Activated CD4-positive, CD25-positive, alpha-beta regulatory T cell (primary cell): ENCODE measurements around the gene ATXN2.
"Not testable (repeated sequence)": the region's sequence is repeated elsewhere in the genome, so short reads cannot be mapped to it uniquely, and the experiment has no call there.

Experiments
- DNase-seq, 4 experiments: peaks; one replicate each; lab custom pipeline; 2025; lab: John Stamatoyannopoulos, UW

The ATXN2 gene

DNA sequence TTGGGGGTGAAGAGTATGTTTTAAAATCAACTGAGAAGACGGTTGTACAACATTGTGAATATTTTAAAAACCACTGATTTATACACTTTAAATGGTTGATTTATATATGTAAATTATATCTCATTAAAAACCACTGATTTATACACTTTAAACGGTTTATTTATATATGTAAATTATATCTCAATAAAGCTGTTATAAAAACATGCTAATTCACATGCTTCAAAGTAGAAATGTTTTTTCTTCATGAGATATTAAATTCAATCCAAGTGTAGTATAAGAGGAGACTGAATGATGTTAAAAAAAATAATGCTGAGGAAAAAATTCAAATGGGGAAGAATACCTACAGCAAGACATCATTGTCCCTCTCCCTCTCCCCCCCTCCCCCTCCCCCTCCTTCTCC, 92.9 kb downstream of the ATXN2 start:
- DNase-seq, result no peak

DNA sequence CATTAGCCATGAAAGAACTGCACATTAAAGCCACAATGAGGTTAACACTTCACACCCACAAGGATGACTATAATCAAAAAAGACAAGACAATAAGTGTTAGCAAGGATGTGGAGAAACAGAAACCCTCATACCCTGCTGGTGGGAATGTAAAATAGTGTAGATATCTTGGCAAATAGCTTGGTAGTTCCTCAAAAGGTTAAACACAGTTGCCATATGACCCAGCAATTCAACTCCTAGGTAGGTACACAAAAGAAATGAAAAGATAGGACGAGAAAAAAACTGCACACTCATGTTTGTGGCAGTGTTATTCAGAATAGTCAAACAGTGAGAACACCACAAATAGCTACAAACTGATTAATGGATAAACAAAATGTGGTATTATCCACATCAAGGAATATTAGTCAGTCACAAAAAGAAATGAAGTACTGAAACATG, 93.5 kb downstream of the ATXN2 start:
- no peak for DNase-seq

DNA sequence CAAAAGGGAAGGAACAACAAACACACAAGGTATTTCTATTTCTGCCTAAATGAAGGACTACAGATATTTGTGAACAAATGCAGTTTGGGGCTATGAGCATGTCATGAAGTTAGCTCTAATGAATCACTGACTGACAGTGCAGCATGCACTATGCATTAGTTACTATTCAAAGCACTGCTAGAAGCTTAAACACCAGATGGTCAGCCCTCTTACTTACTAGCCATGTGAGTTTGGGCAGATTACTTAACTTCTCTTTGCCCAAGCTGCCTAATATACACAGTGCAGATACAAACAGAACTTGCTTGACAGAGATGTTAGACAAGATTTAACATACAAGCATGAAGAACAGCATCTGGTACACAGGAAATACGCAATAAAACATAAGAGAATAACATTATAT, 96.0 kb downstream of the ATXN2 start:
- DNase-seq, result no peak

DNA sequence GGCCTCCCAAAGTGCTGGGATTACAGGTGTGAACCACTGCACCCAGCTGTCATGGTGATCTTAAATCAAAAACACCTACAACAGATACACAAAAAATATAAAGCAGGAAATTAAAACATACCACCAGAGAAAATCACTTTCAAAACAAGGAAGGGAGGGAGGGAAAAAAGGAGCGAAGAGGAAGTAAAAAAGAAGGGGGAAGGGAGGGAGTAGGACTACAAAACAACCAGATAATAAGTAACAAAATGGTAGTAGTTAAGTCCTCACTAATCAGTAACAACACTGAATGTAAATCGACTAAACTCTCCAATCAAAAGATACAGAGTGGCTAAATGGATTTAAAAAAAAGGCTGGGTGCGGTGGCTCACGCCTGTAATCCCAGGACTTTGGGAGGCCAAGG, 104.4 kb downstream of the ATXN2 start:
- DNase-seq, result no peak

DNA sequence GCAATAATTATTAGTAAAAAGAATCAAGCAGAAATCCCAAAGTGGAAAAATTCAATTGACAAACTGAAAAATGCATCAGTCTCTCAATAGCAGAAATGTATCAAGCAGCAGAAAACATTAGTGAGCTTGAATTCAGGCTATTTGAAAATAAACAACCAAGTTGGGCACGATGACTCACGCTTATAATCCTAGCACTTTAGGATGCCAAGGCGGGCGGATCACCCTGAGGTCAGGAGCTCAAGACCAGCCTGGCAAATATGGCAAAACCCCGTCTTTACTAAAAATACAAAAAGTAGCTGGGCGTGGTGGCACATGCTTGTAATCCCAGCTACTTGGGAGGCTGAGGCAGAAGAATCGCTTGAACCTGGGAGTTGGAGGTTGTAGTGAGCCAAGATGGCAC, 106.1 kb downstream of the ATXN2 start:
- not testable (repeated sequence) for DNase-seq

DNA sequence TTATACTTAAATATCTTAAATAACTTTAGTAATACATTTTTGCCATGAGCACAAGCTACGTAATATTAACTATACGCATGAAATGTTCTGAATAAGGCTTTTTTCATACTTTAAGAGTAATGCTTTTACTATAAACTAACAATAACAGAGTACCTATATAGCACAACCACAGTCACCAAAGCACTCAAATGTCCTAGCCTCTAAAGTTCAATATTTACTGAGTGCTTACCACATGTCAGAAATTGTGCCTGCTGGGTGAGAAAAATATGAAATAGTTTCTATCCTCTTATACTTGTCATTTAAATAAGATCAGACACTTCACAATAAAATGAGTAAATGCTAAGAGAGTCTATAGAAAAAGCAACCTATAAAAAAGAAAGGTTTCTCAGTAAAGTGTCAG, 110.3 kb downstream of the ATXN2 start:
- DNase-seq, result no peak

DNA sequence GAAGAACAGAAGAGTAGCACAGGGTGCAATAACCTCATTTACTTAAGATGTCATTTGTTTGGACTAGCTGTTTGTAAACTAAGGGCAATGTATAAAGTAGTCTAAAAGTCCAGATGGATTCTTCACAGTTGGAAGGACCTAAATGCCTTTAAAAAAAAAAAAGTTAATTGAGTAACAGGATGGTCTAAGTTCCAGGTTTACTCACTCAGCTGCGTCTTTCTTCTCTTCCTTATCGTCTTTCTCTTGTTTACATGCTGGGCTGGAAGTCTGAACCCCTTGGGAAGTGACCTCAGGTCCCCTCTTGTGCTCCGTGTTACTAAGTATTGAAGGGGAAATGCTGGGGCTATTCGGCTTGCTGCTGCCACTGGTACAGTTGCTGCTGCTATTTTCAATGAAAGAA, 110.8 kb downstream of the ATXN2 start:
- DNase-seq, result no peak

DNA sequence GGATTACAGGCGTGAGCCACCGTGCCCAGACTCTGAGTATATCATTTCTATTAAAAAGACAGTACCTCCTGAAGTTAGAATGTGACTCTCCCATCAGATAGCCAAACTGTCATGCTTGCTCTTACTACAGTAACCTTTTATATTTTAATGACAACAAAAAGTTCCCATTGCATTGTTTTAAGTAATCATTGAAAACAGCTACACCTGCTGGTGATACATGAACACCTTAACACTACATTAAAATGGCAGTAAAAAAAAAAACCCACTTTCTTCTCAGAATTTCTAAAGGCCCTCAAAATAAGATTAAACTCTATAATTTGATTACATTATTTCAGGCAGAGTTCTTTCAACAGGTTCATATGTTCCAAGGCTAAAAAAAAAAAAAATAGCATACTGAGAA, 116.7 kb downstream of the ATXN2 start:
- no peak for DNase-seq

DNA sequence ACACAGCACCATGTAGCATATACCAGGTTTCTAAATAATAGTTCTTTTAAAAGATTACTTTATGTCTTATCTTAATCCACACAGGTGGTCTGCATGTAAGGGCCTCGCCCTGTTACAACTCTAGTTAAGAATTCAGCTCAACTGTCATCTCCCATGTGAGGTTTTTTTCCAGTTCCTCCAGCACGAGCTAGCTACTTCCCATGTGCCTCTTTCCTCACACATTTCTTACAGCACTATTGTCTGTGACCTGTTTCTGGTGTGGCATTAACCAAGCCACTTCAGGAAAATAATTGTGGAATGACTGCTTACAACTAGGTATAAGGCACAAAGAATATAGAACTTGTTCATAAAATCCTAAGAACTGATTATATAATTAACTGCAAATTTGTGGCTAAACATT, 127.9 kb downstream of the ATXN2 start:
- no peak for DNase-seq

DNA sequence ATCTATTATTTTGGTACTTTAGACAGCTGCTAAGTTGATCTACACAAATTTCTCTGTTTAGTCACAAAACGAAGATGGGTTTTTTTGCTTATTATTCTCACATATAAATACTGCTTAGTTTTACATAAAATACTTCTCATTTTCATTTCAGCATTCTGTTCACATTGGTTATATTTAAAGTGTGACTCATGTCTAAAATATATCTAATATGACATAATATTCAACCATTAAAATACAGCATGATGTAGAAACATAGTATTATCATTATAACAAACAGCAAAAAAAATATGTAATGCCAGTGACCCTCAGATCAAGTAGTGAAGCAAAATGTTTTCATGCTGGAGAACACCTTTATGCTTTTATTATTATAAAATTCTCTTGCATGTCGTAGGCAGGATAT, 129.7 kb downstream of the ATXN2 start:
- no peak for DNase-seq

DNA sequence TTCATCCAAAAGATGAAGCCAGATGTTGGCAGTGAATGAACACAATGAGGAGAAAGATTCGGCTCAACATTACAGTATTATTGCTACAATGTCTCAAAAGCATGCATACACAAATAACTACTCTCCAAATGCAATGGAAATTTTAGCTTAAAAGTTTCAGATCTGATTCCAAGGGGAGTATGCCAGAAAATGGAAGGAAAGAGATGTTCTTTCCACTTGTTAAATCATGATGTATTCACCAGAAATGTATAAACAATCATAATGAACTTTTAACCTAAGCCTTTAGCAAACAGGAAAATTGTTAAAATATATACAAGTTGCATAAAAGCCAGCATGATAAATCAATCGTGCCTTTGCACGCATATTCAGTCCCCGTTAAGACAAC, 131.3 kb downstream of the ATXN2 start:
- no peak for DNase-seq

DNA sequence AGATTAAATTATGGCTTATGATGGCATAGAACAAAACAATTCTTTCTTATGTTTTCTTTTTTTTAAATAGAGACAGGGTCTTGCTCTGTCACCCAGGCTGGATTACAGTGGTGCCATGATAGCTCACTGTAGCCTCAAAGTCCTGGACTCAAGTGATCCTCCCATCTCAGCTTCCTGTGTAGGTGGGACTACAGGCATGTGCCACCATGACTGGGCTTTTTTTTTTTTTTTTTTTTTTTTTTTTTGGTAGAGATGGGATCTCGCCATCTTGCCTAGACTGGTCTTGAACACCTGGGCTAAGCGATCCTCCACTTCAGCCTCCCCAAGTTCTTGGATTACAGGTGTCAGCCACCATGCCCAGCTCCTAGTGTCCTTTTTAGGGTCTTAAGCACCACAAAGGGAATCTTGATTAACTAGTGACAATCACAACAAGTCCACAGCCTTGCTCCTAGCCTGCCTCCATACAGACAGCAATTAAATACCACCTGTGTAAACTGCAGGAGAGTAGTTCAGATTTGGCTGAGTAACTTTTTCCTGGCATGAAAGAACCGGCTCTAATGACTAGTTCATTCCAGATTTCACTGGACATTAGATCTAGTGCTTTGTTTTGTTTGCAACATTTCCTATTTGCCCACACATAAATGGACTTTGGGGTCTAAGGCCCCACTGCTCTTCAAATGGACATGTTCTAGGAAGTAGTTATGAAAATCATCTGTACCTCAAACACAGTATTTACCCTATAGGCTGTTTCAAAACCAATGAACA, 131.8 kb downstream of the ATXN2 start:
- no peak for DNase-seq

DNA sequence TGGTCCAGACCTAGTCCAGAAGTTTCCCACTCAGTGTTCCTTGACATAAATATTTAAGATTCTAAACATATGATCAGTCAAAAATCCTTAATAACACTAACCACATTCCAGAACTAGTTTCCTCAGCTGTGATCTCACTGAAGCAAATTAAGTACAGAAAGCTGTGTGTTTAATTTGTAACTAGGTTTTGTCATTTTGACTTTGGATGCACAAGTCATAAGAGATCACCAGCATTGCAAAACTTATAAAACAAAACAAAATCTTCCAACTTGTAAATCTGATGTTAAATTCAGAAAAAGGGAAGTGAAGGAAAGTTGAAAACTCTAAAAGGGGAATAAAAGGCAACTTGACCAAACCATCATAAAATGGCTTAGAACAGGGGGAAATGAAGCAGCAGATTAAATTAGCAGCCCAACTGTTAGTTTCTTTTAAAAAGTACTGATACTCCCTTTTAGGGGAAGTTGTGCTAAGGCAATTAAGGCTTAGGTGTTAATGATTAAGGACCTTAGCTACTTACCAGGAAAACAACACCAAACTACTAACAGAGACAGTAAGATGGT, 136.8 kb downstream of the ATXN2 start:
- DNase-seq, result no peak

DNA sequence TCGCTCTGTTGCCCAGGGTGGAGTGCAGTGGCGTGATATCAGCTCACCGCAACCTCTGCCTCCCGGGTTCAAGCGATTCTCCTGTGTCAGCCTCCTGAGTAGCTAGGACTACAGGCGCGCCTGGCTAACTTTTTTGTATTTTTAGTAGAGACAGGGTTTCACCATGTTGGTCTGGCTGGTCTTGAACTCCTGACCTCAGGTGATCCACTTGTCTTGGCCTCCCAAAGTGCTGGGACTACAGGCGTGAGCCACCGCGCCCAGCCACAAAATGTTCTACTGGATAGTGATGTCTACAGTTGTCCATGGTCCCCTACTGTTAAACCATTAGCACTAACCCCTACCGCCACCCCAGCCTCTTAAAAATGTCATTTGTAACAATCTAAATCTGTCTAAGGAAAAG, 139.0 kb downstream of the ATXN2 start:
- DNase-seq, result not testable (repeated sequence)

DNA sequence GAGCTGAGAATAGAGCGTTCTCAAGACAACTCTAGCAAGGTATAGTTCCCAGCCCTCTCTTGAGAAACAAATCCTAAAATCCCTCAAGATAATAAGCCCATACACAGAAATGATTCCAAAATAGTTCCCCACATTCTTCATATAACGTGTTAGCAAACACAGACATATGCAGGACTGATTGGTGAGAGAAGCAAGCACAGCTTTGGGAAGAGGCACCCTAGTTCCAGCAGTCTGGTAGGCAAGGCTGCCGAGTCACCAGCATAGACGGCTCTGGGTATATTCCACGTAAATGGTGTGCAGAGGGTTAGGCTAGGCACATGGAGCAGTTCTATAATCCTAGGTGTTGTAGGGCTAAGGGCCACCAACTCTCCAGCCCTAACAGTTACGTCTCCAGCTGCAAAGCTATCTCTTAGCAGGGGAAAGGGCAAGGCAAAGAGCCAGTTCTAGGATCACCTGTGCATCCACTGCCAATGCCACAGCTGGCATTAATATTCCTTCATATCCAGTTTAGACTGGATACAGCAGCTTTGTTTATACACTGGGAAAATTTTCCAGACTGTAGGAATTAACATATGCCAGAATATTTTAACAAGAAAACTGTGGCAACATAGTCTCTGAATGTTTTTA, 140.5 kb downstream of the ATXN2 start:
- DNase-seq, result no peak

DNA sequence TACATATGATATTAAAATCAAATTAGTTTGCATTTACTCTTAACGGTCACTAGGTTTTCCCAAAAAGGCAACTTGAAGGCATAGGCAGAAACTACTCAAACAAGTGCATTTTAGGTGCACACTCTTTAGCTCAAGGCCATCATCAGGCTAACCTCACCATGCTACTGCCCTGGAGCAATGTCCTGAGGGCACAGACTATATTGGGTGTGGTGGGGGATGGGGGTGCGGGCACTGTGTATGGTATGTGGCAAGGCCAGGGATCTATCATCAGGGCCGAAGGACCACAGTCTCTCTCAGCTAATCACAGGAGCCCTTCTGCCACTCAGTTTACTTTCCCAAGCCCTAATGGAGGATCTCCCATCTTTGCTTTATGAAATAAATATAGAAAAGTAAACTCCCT, 141.5 kb downstream of the ATXN2 start:
- no peak for DNase-seq

DNA sequence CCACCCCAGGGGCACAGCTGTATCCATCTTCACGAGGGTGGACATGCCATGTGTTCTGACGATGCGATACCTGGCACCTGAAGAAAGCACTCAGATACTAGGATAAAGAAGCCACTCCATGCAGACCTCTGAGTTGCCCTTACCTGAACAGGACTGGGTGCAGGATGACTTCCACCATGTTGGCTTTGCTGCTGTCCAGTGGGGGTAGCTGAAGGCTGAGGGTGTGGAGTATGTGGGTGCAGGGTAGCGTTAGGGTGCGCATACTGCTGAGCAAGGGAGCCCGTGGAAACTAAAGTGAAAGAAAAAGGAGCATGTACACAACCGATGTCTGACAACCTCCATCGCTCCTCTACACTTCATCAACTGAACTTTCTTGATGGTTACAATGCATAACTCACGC, 142.0 kb downstream of the ATXN2 start:
- no peak for DNase-seq

DNA sequence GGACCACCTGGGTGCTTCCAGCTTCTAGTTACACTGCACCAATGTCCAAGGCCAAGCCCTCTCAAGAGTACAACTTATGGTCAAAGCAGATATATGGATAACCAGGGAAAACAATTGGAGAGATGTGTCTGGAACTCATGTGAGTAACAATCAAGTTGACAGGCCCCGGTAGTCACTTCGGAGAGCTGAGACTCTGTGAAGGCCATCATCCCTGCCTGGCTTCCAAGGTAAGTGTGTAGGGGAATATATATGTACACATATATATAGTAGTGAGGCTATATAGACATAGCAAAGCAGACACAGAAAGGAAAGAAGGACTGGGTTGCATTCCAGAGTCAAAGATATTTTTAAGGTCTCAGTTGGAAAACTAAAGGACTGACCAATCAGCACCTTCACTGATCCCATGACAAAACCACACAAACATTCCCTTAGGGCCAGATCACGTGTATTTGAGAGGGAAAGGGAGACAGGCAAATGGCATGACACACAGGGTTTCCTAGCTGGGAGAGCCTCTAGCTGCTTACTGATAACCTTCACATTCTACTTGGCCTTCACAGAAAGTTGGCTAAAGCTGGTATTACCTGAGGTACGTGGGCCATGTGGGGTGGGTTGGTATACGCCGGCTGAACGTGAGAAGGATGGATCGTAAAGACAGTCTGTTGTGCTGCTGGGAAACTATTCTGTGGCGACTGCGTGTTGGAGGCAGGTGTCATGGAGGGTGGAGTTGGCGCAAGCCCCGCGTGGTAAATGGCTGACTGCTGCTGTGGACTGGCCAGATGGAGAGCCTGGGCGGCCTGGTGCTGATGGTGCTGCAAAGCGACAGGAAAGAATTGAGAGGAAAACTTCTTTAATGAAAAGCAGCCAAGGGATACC, 143.4 kb downstream of the ATXN2 start:
- no peak for DNase-seq

DNA sequence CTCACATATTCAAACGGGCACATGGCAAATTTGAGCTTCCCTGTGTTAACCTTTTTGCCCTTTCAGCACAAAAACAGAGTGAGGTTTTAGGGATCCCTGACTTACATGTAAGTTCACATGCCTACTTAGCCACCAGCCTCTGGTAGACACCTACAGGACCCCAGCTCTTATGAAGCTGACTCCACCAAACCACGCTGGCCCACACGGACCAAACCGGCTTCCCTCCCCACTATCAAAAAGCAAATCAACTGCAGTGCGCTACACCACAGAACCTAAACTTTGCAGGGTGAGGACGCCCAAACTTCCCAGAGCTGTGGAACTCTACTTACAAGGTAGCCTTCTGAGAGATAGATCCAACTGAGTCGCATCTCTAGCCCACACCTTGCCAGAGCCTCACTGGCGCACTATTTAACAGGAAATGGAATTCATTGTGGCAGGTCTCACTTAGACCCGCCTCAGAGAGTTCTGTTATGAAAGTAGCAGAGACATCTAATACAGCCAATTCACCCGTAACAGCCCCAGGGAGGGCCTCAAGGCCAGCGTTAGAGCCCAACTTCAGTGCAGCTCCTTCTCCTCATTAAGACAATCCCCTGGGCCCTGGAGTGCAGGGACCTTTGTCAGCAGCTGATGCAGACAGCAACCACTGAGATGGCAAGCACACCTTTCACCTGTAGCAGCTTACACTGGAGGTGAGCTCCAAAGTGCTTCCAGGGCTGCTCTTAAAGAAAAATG, 144.2 kb downstream of the ATXN2 start:
- DNase-seq, result no peak

DNA sequence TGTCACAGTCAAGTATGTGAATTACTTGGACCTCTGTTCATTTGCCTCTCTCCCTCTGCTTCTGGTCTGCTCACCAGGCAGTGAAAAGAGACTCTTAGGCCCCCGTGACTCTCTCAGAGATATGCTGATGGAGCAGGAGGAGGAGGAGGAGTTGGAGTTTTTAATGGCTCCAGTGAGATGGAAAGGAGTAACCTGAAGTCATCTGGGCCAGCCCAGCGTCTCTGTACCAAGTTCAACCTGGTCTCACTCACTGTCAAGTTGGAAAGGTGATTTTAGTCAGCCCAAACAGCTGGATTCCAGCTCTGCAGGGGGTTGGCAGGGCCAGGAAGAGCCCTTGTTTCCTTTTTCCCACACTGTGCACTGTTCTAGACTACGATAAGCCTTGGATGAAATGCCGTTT, 144.8 kb downstream of the ATXN2 start:
- DNase-seq, result no peak

DNA sequence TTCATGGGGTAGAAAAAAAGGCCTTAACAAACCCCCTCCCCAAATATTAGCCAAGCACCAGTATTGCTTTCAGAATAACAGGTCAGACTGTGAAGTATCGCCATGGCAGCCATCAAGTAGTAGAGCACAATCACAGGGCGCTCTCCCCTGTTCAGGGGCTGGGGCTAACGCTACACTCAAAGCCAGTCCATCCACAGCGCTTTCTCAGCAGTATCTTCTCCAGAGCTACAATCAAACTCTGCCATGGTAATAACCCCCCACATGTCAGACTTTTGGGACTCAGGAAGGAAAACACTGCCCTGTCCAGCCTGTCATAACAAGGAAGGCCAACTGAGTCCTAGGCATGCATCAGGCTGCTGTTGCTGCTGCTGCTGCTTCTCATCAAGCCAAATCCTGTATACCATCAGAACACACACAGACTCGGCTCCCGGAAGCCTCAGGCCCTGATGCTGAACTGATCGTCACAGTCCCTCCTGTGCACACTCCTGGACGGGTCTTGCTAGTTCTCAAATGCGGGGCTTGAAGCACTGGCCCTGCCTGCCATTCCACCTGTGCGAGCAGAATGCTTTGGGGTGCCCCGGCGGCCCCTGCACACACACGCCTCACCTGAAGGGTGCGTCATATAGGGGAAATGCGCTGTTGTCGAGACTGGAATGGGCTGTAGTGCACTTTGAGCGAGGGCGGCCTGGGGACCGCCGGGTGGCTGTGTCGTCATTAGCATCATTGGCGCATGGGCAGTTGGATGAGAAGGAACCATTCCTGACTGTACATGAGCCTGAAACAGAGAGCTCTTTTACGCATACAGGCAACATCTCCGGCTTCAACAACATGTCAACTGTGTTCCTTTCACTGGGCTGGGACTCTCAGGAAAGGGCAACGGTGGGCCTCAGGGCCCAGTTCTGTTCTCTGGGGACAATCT, 145.8 kb downstream of the ATXN2 start:
- DNase-seq, result no peak
